SJSA1 (cell line): ENCODE measurements around the gene PRR30. TPM values are rescaled to one million over a fixed set of nuclear protein-coding genes. Genes with fewer than 3 reads are reported as not detected.
"Not testable (repeated sequence)": the region's sequence is repeated elsewhere in the genome, so short reads cannot be mapped to it uniquely, and the experiment has no call there.

Source experiments
- DNase-seq, 2 experiments: peaks; one replicate each; pipeline ENCODE4 v3.0.0-alpha.2; 2015 to 2020; ENCODE audit warnings: low spot score in 2 of 2, low read depth in 1 of 2
- H3K27ac ChIP-seq: fragments of 250-450 bp; sonication (Bioruptor Pico); 2 replicates; pipeline ENCODE4 v1.5.1; 2020; ENCODE audit warnings: mild to moderate bottlenecking, moderate library complexity
- H3K27me3 ChIP-seq: fragments of 250-450 bp; sonication (Bioruptor Pico); replicated peaks from 2 replicates; pipeline ENCODE4 v1.5.1; 2020; ENCODE audit warnings: mild to moderate bottlenecking, moderate library complexity
- H3K36me3 ChIP-seq: fragments of 250-450 bp; sonication (Bioruptor Pico); 2 replicates; pipeline ENCODE4 v1.5.1; 2020; ENCODE audit warnings: mild to moderate bottlenecking
- H3K4me1 ChIP-seq: fragments of 250-450 bp; sonication (Bioruptor Pico); replicated peaks from 2 replicates; pipeline ENCODE4 v1.6.1; 2021; ENCODE audit warnings: mild to moderate bottlenecking
- H3K4me3 ChIP-seq: fragments of 250-450 bp; sonication (Bioruptor Pico); 2 replicates; pipeline ENCODE4 v1.5.1; 2020; ENCODE audit warnings: mild to moderate bottlenecking
- H3K9me3 ChIP-seq: fragments of 250-450 bp; sonication (Bioruptor Pico); replicated peaks from 2 replicates; pipeline ENCODE4 v1.5.1; 2020; ENCODE audit warnings: mild to moderate bottlenecking
- total RNA-seq: library from RNA; depleted of rRNA; stranded (reverse); fragments of >200 nt; shearing (Covaris generic); gene quantifications from 2 replicates; pipeline ENCODE4 v1.2.3, GENCODE V29; 2014

Gene PRR30
- total RNA-seq, 1 experiment from 2014 or later, result not detected

DNA sequence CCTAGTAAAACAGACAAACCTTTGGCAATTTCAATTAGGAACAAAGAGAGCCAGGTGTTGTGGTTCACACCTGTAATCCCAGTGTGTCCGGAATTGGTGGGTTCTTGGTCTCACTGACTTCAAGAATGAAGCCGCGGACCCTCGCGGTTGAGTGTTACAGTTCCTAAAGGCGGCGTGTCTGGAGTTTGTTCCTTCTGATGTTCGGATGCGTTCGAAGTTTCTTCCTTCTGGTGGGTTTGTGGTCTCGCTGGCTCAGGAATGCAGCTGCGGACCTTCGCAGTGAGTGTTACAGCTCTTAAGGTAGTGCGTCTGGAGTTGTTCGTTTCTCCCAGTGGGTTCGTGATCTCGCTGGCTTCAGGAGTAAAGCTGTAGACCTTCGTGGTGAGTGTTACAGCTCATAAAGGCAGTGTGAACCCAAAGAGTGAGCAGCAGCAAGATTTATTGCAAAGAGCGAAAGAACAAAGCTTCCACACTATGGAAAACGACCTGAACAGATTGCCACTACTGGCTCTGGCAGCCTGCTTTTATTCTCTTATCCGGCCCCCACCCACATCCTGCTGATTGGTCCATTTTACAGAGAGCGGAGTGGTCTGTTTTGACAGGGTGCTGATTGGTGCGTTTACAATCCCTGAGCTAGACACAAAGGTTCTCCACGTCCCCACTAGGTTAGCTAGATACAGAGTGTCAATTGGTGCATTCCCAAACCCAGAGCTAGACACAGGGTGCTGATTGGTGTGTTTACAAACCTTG, 28.4 kb downstream of the PRR30 start:
- DNase-seq, H3K4me3 ChIP-seq, H3K4me1 ChIP-seq, H3K9me3 ChIP-seq, H3K36me3 ChIP-seq, H3K27me3 ChIP-seq, H3K27ac ChIP-seq: not testable (repeated sequence)

DNA sequence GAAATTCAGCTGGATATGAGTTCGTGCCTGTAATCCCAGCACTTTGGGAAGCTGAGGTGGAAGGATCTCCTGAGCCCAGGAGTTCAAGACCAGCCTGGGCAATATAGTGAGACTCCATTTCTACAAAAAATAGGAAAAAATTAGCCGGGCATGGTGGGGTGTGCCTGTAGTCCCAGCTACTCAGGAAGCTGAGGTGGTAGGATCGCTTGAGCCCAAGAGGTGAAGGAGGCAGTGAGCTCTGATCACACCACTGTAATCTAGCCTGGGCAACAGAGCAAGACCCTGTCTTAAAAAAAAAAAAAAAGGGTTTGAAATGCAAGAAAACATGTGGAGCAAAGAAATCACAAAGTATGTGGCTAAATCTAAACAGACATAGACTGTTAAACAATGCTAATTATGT, 30.1 kb downstream of the PRR30 start:
- Histone ChIP-seq H3K9me3 (no peaks in the 10 kb centered on the region; the same call in 1 of the 2 replicates), H3K27me3 (no peaks in the 10 kb centered on the region), H3K4me3 (no peak overlapping the region), H3K27ac (no peak overlapping the region), H3K4me1 (no peaks in the 10 kb centered on the region), H3K36me3 (no peaks in the 10 kb centered on the region)
- DNase-seq, result no peak

DNA sequence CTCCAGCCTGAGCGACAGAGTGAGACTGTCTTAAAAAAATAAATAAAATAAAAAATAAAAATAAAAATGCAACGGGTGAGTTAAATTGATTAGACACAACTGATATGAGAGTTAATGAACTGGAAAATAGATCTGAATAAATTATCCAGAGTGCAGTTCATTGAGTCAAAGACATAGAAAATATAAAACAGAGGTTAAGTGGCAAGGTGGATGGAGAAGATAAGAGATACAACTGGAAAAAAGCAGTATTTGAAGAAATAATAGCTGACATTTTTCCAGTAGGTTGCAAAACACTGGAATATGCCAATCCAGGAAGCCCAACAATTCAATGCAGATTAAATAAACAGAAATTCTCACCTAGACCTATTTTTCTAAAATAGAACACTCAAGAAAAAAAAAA, 31.0 kb downstream of the PRR30 start:
- DNase-seq, result no peak
- H3K36me3 ChIP-seq, result no peaks in the 10 kb centered on the region
- H3K9me3 ChIP-seq, result no peaks in the 10 kb centered on the region; the same call in 1 of the 2 replicates
- no peaks in the 10 kb centered on the region for H3K27me3 ChIP-seq
- H3K4me1 ChIP-seq, result no peaks in the 10 kb centered on the region
- no peak overlapping the region for H3K4me3 ChIP-seq
- H3K27ac ChIP-seq, result no peak overlapping the region

DNA sequence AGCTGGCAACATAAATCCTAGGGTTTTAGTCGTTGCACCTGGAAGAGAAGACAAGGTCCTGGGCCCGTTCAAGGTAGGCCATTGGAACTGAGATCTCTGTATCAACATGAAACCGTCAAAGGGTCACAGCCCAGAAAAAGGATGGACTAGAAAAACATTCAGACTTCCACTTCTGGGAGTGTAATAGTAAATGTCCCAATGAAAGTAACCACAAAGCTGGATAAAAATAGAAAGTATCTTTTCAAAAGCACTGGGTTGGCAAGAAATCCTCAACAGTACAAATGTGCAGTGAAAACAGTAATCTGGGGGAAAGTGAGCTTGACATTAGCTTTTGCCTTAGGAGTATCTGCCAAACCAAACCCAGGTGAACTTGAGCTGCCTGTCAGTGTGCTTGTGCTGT, 33.2 kb downstream of the PRR30 start:
- Histone ChIP-seq H3K9me3 (no peaks in the 10 kb centered on the region; the same call in 1 of the 2 replicates), H3K4me1 (no peaks in the 10 kb centered on the region), H3K36me3 (no peaks in the 10 kb centered on the region), H3K4me3 (no peak overlapping the region), H3K27ac (no peak overlapping the region), H3K27me3 (no peaks in the 10 kb centered on the region)
- no peak for DNase-seq

DNA sequence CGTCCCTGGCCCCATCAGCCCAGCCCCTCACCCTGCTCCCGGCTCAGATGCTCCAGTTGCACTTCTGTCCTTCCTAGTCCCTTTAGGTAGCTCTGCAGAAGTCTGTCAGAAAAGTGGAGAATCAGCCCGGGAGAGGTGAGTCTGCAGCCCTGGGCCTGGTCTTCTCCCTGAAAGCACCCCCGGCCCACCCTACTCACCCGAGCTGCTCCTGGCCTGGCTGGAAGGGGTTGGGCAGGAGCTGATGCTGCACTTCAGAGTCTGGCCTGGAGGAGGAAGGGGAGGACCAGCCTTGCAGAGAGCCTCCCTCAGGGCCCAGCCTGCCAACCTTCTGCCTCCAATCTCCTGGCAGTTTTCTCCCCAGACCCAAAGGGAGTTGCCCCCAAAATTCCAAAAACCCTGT, 36.9 kb downstream of the PRR30 start:
- no peaks in the 10 kb centered on the region for H3K27me3 ChIP-seq
- no peaks in the 10 kb centered on the region for H3K36me3 ChIP-seq
- H3K4me1 ChIP-seq, result no peaks in the 10 kb centered on the region
- H3K4me3 ChIP-seq, result no peak overlapping the region
- H3K9me3 ChIP-seq, result no peaks in the 10 kb centered on the region; the same call in 1 of the 2 replicates
- no peak overlapping the region for H3K27ac ChIP-seq
- DNase-seq, result no peak

DNA sequence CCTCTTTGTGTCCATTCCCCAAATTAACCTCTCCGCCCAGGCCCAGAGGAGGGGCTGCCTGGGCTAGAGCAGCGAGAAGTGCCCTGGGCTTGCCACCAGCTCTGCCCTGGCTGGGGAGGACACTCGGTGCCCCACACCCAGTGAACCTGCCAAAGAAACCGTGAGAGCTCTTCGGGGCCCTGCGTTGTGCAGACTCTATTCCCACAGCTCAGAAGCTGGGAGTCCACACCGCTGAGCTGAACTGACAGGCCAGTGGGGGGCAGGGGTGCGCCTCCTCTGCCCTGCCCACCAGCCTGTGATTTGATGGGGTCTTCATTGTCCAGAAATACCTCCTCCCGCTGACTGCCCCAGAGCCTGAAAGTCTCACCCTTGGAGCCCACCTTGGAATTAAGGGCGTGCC, 39.2 kb downstream of the PRR30 start:
- no peaks in the 10 kb centered on the region for H3K9me3 ChIP-seq
- H3K4me3 ChIP-seq, result no peak overlapping the region
- H3K4me1 ChIP-seq, result peaks cover 4% of the 10 kb centered on the region
- no peak overlapping the region for H3K27ac ChIP-seq
- no peaks in the 10 kb centered on the region for H3K27me3 ChIP-seq
- no peak for DNase-seq
- no peaks in the 10 kb centered on the region for H3K36me3 ChIP-seq

DNA sequence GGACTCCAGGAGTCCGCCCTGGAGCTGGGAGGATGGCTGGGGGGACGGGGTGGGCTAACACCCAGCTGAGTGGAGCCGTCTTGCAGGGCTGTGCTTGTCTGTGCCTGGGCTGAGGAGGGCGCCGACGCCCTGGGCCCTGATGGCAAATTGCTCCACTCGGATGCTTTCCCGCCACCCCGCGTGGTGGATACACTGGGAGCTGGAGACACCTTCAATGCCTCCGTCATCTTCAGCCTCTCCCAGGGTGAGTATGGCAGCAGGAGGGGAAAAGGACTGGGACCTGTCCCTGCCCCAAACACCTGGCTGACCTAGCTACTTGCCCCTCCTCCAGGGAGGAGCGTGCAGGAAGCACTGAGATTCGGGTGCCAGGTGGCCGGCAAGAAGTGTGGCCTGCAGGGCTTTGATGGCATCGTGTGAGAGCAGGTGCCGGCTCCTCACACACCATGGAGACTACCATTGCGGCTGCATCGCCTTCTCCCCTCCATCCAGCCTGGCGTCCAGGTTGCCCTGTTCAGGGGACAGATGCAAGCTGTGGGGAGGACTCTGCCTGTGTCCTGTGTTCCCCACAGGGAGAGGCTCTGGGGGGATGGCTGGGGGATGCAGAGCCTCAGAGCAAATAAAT, 39.8 kb downstream of the PRR30 start:
- no peaks in the 10 kb centered on the region for H3K9me3 ChIP-seq
- no peak overlapping the region for H3K27ac ChIP-seq
- H3K4me1 ChIP-seq, result peaks cover 4% of the 10 kb centered on the region
- no peak for DNase-seq
- no peaks in the 10 kb centered on the region for H3K27me3 ChIP-seq
- no peaks in the 10 kb centered on the region for H3K36me3 ChIP-seq
- H3K4me3 ChIP-seq, result no peak overlapping the region

DNA sequence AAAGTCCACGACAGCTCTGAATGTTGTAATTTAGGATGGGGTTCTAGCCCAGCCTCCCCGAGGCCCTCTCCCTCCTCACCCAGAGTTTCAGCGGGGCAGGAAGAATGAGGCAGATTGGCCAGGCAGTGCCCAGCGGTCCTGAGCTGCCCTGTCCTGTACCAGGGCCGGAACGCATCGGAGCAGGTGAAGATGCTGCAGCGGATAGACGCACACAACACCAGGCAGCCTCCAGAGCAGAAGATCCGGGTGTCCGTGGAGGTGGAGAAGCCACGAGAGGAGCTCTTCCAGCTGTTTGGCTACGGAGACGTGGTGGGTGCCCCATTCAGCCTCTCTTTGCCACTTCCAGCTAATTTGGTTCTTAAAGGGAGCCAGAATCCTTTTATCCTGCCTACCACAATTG, 41.9 kb downstream of the PRR30 start:
- Histone ChIP-seq H3K27me3 (no peaks in the 10 kb centered on the region), H3K4me1 (peaks cover 4% of the 10 kb centered on the region), H3K9me3 (no peaks in the 10 kb centered on the region), H3K27ac (no peak overlapping the region), H3K4me3 (no peak overlapping the region), H3K36me3 (no peaks in the 10 kb centered on the region)
- DNase-seq, result no peak

DNA sequence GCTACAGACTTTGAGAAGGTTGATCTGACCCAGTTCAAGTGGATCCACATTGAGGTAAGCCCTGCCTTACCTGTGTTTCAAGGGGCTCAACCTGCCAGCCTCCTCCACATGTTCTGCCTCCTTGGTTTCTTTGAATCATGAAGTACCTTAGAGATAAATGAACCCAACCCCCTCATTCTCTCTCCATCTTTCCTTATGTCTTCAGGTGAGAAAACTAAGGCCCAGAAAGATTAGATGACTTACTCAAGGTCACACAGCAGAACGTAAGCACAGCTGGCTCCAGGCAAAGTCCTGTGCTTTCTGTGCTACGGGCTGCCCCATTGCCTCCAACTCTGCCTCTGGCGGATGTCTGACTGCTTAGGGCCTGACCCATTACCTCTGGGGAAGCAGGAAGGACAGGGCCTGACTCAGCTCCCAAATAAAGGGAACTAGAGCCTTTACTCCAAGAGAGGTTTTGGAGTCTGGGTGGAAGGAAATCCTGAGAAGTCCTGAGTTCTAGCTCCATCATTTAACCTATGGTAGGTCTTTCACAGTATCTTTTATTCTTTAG, 42.4 kb downstream of the PRR30 start:
- DNase-seq, result no peak
- Histone ChIP-seq H3K27ac (no peak overlapping the region), H3K4me3 (no peak overlapping the region), H3K36me3 (no peaks in the 10 kb centered on the region), H3K27me3 (no peaks in the 10 kb centered on the region), H3K9me3 (no peaks in the 10 kb centered on the region), H3K4me1 (peaks cover 4% of the 10 kb centered on the region)

DNA sequence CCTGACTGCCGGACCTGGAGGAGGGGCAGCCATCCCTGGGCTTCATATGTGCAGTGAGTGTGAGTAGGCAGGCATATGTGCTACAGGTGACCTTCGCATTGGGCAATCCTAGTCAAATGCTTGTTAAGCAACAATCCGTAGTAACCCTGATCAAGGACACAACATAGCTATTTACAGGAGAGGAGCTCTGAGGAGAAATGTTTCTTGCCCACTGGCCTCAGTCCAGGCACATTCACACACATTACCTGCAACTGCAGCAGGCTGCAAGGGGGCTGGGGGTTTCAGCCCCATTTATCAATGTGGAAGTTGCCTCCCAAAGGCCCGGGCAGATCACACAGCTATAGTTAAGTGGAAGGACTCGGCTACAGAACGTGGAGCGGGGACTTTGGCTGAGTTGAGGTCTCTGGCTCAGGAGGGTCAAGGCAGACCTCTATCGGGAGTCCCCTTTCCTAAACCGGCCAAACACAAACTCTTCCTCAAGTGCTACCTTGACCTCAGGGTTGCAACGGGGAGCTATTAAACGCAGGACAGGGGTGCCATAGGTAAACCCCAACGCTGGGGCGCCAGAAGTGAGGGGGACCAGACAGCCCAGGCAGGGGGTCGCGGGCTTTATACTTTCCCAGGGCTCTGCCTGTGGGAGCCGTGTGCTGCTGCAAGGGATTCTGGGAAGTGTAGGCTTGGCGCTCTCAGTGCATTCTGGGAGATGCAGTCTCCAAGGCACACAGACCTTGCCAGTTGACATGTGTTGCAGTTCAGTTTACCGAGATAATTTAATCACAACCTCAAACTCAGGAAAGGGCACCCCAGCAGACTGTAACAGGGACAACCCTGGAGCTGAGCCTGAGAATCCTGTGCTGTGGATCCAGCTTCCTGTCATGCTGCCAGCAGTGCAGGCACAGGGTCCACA, 43.2 kb downstream of the PRR30 start:
- DNase-seq, result no peak
- no peaks in the 10 kb centered on the region for H3K27me3 ChIP-seq
- no peak overlapping the region for H3K27ac ChIP-seq
- no peaks in the 10 kb centered on the region for H3K9me3 ChIP-seq
- no peaks in the 10 kb centered on the region for H3K36me3 ChIP-seq
- H3K4me3 ChIP-seq, result no peak overlapping the region
- H3K4me1 ChIP-seq, result peaks cover 4% of the 10 kb centered on the region

DNA sequence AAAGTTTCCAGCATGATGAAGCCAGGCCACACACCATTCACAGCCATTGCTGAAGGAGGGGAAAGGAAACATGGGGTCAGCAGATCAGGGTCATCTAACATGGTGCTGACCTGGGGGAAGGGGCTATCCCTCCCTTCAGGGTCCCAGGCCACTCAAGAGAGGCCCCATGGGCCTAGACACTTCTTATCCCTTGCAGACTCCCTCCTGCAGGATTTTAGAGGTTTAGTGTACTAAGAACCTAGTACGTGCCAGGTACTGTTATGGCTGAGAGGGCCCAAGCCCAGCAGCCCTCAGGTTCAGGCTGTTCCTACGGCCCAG, 43.8 kb downstream of the PRR30 start:
- H3K4me1 ChIP-seq, result peaks cover 4% of the 10 kb centered on the region
- H3K4me3 ChIP-seq, result no peak overlapping the region
- H3K36me3 ChIP-seq, result no peaks in the 10 kb centered on the region
- no peak overlapping the region for H3K27ac ChIP-seq
- H3K27me3 ChIP-seq, result no peaks in the 10 kb centered on the region
- no peak for DNase-seq
- H3K9me3 ChIP-seq, result no peaks in the 10 kb centered on the region

DNA sequence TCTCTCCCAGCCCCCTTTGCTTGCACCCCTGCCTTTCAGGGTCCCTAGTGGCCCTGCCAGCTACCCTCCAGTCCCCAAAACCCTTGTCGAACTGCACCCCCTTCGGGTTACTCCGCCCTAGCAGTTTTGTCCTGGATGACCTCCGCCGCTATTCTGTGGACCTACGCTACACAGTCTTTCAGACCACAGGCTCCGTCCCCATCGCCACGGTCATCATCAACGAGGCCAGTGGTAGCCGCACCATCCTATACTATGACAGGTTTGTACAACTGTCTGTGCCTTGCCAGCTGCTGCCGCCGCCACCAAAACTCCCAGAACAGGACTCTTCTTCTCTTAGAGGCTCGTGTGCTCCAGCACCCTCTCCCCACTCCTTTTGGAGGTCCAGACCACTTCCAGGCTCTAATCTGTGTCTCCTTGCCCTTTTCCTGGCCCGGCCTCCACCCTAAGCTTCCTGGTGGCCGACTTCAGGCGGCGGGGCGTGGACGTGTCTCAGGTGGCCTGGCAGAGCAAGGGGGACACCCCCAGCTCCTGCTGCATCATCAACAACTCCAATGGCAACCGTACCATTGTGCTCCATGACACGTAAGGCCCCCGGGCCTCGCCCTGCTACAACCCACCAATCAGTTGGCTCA, 44.7 kb downstream of the PRR30 start:
- Histone ChIP-seq H3K4me3 (no peak overlapping the region), H3K4me1 (peaks cover 4% of the 10 kb centered on the region), H3K27ac (no peak overlapping the region), H3K27me3 (no peaks in the 10 kb centered on the region), H3K9me3 (no peaks in the 10 kb centered on the region), H3K36me3 (no peaks in the 10 kb centered on the region)
- no peak for DNase-seq

DNA sequence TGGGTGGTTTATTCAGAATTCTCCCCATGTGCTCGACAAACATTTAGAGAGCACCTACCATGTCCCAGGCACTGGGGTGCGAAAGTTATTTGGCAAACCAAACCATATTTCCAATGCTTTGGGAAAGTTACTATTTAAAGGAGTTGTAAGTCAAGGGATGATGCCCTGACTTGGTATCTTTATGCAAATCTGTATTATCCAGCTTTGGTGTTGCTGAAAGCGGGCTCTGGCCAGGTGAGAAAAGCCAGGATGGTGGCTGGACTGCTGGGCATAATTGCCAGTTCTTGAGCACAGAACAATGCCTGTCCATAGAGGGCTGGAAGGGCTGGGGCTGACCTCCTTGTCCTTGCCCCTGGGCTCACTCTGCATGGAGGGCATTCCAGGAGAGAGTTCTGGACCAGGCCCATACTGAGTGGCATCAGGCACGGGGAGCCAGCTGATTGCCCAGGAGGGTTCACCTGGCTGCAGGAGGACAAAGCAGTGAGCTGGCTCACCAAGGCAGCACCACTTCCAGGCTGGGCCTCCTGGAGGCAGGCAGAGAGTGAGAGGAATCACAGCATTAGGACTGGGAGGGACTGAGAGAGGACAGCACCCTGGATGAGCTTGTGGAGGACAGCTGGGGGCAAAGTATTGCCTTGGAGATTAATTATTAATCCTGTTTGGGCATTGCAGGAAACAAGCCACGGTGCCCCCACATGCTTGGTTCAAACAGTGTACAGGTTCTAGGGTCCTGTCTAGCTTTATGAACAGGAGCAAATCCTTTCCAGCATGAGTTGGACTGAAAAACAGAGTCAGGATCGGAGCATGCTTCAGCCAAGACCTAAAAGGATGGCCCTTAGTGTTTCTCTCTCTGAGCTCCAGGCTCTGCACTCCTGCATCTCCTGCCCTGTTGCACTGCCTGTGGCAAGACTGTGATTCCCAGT, 45.5 kb downstream of the PRR30 start:
- Histone ChIP-seq H3K36me3 (no peaks in the 10 kb centered on the region), H3K27ac (no peak overlapping the region), H3K4me3 (no peak overlapping the region), H3K9me3 (no peaks in the 10 kb centered on the region), H3K4me1 (peaks cover 4% of the 10 kb centered on the region), H3K27me3 (no peaks in the 10 kb centered on the region)
- no peak for DNase-seq
